Liver (tissue), 9 donors: Measurements from ENCODE around the gene NRIP2. TPM values are rescaled to one million over a fixed set of nuclear protein-coding genes. Genes with fewer than 3 reads are reported as not detected.

Experiments used
- DNase-seq: peaks from one replicate; pipeline ENCODE4 v3.0.0-alpha.2; 2017; ENCODE audit warnings: low spot score
- H3K27ac ChIP-seq, 2 donors: one replicate each; pipeline ENCODE4 v1.7.0; 2013; ENCODE audit warnings: inconsistent platforms in 2 of 2, low read length in 2 of 2, control low read depth in 1 of 2, low read depth in 1 of 2, mild to moderate bottlenecking in 1 of 2
- H3K27me3 ChIP-seq, 4 donors: one replicate each; pipeline versions ENCODE4 v1.6.1 to v1.7.0; 2013; ENCODE audit warnings: low read length in 3 of 4, inconsistent platforms in 1 of 4, mild to moderate bottlenecking in 1 of 4, moderate library complexity in 1 of 4; ENCODE audit not compliant: control insufficient read depth in 4 of 4, insufficient read depth in 4 of 4
- H3K36me3 ChIP-seq, 4 donors: one replicate each; pipeline versions ENCODE4 v1.6.1 to v1.7.0; 2013; ENCODE audit warnings: low read length in 3 of 4, mild to moderate bottlenecking in 3 of 4, low read depth in 1 of 4, moderate library complexity in 1 of 4; ENCODE audit not compliant: control insufficient read depth in 4 of 4, insufficient read depth in 3 of 4
- H3K4me1 ChIP-seq, 4 donors: one replicate each; pipeline versions ENCODE4 v1.6.1 to v1.7.0; 2013; ENCODE audit warnings: low read length in 3 of 4, mild to moderate bottlenecking in 3 of 4, moderate library complexity in 1 of 4; ENCODE audit not compliant: control insufficient read depth in 4 of 4, insufficient read depth in 4 of 4
- H3K4me3 ChIP-seq, 3 donors: one replicate each; pipeline versions ENCODE4 v1.6.1 to v1.7.0; 2013; ENCODE audit warnings: low read length in 3 of 3, control low read depth in 1 of 3, low read depth in 1 of 3, mild to moderate bottlenecking in 1 of 3
- H3K9ac ChIP-seq, 2 donors: one replicate each; pipeline ENCODE4 v1.7.0; 2013; ENCODE audit warnings: low read length in 2 of 2, mild to moderate bottlenecking in 2 of 2, moderate library complexity in 2 of 2, control low read depth in 1 of 2, low read depth in 1 of 2
- H3K9me3 ChIP-seq, 4 donors: one replicate each; pipeline versions ENCODE4 v1.6.1 to v1.7.0; 2013; ENCODE audit warnings: low read length in 3 of 4; ENCODE audit not compliant: control insufficient read depth in 4 of 4
- EGR1 ChIP-seq, 2 donors: IDR thresholded peaks; 2 replicates each; pipeline ENCODE4 v1.6.1; 2016 to 2018; ENCODE audit warnings: antibody characterized with exemption in 2 of 2, low read depth in 2 of 2
- FOXA1 ChIP-seq: IDR thresholded peaks from 2 replicates; pipeline ENCODE4 v1.6.1; 2016; ENCODE audit warnings: antibody characterized with exemption
- FOXA2 ChIP-seq: IDR thresholded peaks from 2 replicates; pipeline ENCODE4 v1.6.1; 2016; ENCODE audit warnings: antibody characterized with exemption
- GABPA ChIP-seq, 2 donors: IDR thresholded peaks in 1 of 2; conservative IDR thresholded peaks in 1 of 2; 2 replicates each; pipeline ENCODE4 v1.6.1; 2016; ENCODE audit warnings: antibody characterized with exemption in 2 of 2, mild to moderate bottlenecking in 1 of 2, moderate library complexity in 1 of 2
- HNF4A ChIP-seq, 2 donors: conservative IDR thresholded peaks; 2 replicates each; pipeline ENCODE4 v1.6.1; 2016; ENCODE audit warnings: antibody characterized with exemption in 2 of 2, mild to moderate bottlenecking in 2 of 2
- JUND ChIP-seq, 2 donors: IDR thresholded peaks; 2 replicates each; pipeline ENCODE4 v1.6.1; 2016; ENCODE audit warnings: antibody characterized with exemption in 2 of 2
- NR2F2 ChIP-seq: IDR thresholded peaks from 2 replicates; pipeline ENCODE4 v1.6.1; 2016; ENCODE audit warnings: antibody characterized with exemption
- RAD21 ChIP-seq, 2 donors: IDR thresholded peaks; 2 replicates each; pipeline ENCODE4 v1.6.1; 2016; ENCODE audit warnings: antibody characterized with exemption in 2 of 2, mild to moderate bottlenecking in 2 of 2
- RXRA ChIP-seq, 2 donors: IDR thresholded peaks; 2 replicates each; pipeline ENCODE4 v1.6.1; 2017 to 2018; ENCODE audit warnings: antibody characterized with exemption in 2 of 2, mild to moderate bottlenecking in 1 of 2
- SP1 ChIP-seq: IDR thresholded peaks from 2 replicates; pipeline ENCODE4 v1.6.1; 2018; ENCODE audit warnings: antibody characterized with exemption, mild to moderate bottlenecking
- TAF1 ChIP-seq: conservative IDR thresholded peaks from 2 replicates; pipeline ENCODE4 v1.6.1; 2016; ENCODE audit warnings: antibody characterized with exemption, mild to moderate bottlenecking
- YY1 ChIP-seq: IDR thresholded peaks from 2 replicates; pipeline ENCODE4 v1.6.1; 2016; ENCODE audit warnings: antibody characterized with exemption, mild to moderate bottlenecking
- WGBS: extraction: QIAGEN DNeasy Blood & Tissue Kit; methylation state at CpG from one replicate; pipeline ENCODE4 v1.1.7; 2013; 5-methylcytosine and 5-hydroxymethylcytosine counted together
- polyA plus RNA-seq, 2 donors: library from polyadenylated mRNA; stranded (reverse) in 1 of 2; unstranded in 1 of 2; fragments of 200-250 nt in 1 of 2; fragments of >200 nt in 1 of 2; fragmentation: Nextera tagmentation in 1 of 2; extraction: Ambion mirVana in 1 of 2; gene quantifications; one replicate each; pipeline versions ENCODE4 v1.2.1 to v1.2.3, GENCODE V29; 2013 to 2015
- total RNA-seq, 2 donors: library from RNA; depleted of rRNA; stranded (reverse); fragments of >200 nt; gene quantifications; one replicate each; pipeline ENCODE4 v1.2.3, GENCODE V29; 2014
- TF ChIP-seq, protein P1 (sequence below): IDR thresholded peaks from 2 replicates; pipeline ENCODE4 v1.6.1; 2016; ENCODE audit warnings: antibody characterized with exemption, mild to moderate bottlenecking
- TF ChIP-seq, protein P2 (sequence below): IDR thresholded peaks from 2 replicates; pipeline ENCODE4 v1.6.1; 2016; ENCODE audit warnings: antibody characterized with exemption
- TF ChIP-seq, protein P3 (sequence below): fragments of 150-350 bp; IDR thresholded peaks from 2 replicates; pipeline ENCODE4 v1.5.1; 2017; ENCODE audit warnings: improper control_type of control experiment, low read depth, low read length; ENCODE audit not compliant: missing input control
- TF ChIP-seq, protein P4 (sequence below): IDR thresholded peaks from 2 replicates; pipeline ENCODE4 v1.6.1; 2016; ENCODE audit warnings: antibody characterized with exemption
- TF ChIP-seq, protein P5 (sequence below): IDR thresholded peaks from 2 replicates; pipeline ENCODE4 v1.6.1; 2016; ENCODE audit warnings: antibody characterized with exemption
- donor health status: healthy.
- donor health status: healthy.
- donor health status: healthy.
- donor health status: healthy.
- donor health status: healthy.

The NRIP2 gene
- total and polyA plus RNA-seq, 4 donors: 0.19 to 0.46 (median 0.23) TPM

DNA sequence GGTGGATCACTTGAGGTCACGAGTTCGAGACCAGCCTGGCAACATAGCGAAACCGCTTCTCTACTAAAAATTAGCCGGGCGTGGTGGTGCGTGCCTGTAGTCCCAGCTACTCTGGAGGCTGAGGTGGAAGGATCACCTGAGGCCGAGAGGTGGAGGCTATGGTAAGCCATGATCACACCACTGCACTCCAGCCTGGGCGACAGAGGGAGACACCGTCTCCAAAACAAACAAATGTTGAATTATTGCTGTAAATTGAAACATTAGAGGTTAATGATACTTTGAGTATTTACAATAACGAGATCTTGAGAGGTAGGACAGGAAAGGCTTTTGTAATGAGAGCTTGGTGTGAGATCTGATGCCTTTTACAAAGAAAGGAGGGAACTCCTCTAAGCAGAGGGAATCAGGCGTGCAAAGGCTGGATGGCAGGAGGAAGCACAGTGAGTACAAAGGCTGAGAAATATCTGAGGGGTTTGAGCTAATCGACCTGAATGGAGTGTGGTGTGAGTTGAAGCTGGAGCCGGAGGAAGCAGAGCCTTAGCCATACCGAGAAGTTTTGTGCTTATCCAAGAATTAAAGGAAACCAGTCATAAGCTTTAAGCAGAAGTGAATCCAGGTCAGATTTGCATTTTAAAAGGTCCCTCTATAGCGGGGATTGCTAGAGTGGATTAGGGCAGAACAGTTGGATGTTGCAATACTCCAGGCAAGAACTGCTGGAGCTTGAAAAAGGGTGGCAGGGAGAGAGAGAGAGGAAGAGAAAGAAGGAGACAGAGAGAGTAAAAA is 43.3 kb upstream of the NRIP2 start (continued):
- TF ChIP-seq, protein P1, sequence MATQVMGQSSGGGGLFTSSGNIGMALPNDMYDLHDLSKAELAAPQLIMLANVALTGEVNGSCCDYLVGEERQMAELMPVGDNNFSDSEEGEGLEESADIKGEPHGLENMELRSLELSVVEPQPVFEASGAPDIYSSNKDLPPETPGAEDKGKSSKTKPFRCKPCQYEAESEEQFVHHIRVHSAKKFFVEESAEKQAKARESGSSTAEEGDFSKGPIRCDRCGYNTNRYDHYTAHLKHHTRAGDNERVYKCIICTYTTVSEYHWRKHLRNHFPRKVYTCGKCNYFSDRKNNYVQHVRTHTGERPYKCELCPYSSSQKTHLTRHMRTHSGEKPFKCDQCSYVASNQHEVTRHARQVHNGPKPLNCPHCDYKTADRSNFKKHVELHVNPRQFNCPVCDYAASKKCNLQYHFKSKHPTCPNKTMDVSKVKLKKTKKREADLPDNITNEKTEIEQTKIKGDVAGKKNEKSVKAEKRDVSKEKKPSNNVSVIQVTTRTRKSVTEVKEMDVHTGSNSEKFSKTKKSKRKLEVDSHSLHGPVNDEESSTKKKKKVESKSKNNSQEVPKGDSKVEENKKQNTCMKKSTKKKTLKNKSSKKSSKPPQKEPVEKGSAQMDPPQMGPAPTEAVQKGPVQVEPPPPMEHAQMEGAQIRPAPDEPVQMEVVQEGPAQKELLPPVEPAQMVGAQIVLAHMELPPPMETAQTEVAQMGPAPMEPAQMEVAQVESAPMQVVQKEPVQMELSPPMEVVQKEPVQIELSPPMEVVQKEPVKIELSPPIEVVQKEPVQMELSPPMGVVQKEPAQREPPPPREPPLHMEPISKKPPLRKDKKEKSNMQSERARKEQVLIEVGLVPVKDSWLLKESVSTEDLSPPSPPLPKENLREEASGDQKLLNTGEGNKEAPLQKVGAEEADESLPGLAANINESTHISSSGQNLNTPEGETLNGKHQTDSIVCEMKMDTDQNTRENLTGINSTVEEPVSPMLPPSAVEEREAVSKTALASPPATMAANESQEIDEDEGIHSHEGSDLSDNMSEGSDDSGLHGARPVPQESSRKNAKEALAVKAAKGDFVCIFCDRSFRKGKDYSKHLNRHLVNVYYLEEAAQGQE: no peak
- TF ChIP-seq HNF4A (conservative IDR thresholded peaks at IDR 0.05): no peak
- TF ChIP-seq TAF1: no peak
- no peak for TF ChIP-seq NR2F2
- TF ChIP-seq GABPA (IDR thresholded peaks at IDR 0.05 in 1 of 2, conservative IDR thresholded peaks at IDR 0.05 in 1 of 2): no peak
- TF ChIP-seq FOXA2: no peak

DNA sequence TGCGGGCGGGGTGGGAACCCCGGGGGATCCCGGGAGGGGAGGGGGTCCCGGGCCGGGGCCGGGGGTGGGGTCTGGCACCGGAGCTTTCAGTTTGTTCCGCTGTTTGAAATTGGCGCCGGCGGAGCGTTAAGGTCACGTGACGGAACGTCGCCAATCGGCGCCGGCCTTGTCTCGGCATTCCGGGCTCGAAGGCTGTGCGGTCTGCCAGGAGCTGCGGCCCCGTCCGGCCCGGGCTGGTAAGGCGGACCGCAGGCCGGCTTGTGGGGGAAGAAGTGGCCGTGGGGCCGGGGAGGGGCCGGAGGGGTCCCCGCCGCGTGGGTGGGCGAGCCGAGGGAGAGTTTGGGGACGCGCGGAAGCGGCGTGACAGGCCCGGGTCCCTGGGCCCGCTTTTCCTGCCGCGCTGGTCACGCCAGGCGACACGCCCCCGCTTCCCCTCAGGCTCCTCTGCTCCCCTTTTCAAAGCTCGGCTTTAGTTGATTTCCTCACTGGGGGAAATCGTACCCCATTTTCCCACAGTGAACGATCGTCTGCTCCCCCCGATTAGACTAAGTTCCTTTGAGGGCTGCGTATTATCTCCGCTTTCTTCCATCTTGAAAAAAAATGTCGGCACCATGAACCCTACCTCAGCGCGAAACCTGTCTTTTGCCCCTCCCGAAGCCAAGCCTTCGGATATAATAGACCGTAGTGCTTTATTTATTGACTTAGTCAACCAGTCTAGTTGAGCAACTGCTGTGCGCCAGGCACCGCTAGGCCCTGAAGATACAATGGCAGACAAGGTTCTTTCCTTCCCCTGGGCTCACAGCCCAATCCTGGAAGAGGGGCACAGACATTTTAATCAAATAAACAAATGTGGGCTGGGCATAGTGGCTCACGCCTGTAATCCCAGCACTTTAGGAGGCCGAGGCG is 42.5 kb upstream of the NRIP2 start, which contains the start of the genes FOXM1 and RHNO1:
FOXM1 (minus strand) TSS at position 128 of the 906 bp plus-strand sequence. CDS start 2,696 bp downstream, outside the sequence.
RHNO1 (plus strand) TSS at position 177 of the 906 bp plus-strand sequence. CDS start 8,144 bp downstream, outside the sequence.
- WGBS: 1% methylated on average over 70 of the region's 70 CpGs
- Histone ChIP-seq H3K27ac (peak within 1 kb of the TSS; percentile 69 to 92), H3K9ac (peak within 1 kb of the TSS; percentile 31 to 96), H3K4me3 (peak within 1 kb of the TSS; percentile 57 to 98 (median 95)), H3K27me3 (no peaks in the 10 kb centered on the region), H3K9me3 (no peaks in the 10 kb centered on the region), H3K4me1 (peaks cover 3 to 17% (median 12%) of the 10 kb centered on the region in 4 donors), H3K36me3 (no peaks in the 10 kb centered on the region)
- DNase-seq: peak; percentile 92
- TF ChIP-seq FOXA1 (no peak), JUND (IDR thresholded peaks at IDR 0.05) (no peak), YY1 (peak; percentile 96)

DNA sequence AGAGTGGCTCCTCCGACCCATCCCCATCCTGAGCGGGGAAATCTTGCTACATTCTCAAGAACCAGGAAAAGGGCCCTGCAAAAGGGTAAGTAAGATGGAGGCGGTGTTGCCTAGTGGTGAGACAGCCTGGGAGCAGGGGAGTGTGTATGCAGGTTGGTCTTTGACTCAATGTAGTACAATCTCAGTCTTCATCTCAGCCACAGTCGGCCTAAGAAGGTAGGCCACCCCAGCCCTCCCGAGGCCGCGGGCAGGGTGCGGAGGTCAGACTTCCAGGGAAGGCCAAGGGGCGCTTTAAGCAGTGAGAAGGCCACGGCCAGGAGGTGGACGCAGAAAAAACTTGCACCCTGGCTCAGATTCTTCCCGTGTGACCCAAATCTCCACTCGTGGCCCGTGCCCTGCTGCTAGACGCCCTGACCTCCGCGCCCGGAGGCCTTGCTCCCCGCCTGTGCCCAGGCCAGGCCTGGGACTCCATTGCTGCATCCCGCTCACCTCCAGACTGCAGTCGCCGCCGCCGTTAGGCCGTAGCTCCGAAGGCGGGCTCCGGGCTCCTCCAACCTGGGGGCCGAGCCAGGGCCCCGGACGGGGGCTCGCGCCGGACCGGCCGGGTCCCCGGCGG is 41.7 kb upstream of the NRIP2 start:
- WGBS: 9% methylated on average over 38 of the region's 38 CpGs

More for the DNA sequence above, 41.7 kb upstream of the NRIP2 start:
- Histone ChIP-seq H3K9me3 (no peaks in the 10 kb centered on the region), H3K9ac (no peak overlapping the region), H3K4me1 (peaks cover 3 to 17% (median 12%) of the 10 kb centered on the region in 4 donors), H3K4me3 (peak overlapping the region; percentile 49 to 95 (median 74)), H3K27me3 (no peaks in the 10 kb centered on the region), H3K27ac (peak overlapping the region in 1 of 2 donors; percentile 92), H3K36me3 (no peaks in the 10 kb centered on the region)
- TF ChIP-seq, protein P2, sequence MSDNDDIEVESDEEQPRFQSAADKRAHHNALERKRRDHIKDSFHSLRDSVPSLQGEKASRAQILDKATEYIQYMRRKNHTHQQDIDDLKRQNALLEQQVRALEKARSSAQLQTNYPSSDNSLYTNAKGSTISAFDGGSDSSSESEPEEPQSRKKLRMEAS: no peak
- TF ChIP-seq HNF4A (conservative IDR thresholded peaks at IDR 0.05) (no peak), SP1 (no peak), JUND (IDR thresholded peaks at IDR 0.05) (no peak), EGR1 (IDR thresholded peaks at IDR 0.05; ENCODE audit: low read depth in 2 of 2) (no peak), FOXA2 (no peak), TAF1 (no peak), FOXA1 (no peak), GABPA (IDR thresholded peaks at IDR 0.05 in 1 of 2, conservative IDR thresholded peaks at IDR 0.05 in 1 of 2) (no peak), NR2F2 (no peak), YY1 (no peak), RXRA (IDR thresholded peaks at IDR 0.05) (no peak), RAD21 (IDR thresholded peaks at IDR 0.05) (no peak)
- TF ChIP-seq, protein P3, sequence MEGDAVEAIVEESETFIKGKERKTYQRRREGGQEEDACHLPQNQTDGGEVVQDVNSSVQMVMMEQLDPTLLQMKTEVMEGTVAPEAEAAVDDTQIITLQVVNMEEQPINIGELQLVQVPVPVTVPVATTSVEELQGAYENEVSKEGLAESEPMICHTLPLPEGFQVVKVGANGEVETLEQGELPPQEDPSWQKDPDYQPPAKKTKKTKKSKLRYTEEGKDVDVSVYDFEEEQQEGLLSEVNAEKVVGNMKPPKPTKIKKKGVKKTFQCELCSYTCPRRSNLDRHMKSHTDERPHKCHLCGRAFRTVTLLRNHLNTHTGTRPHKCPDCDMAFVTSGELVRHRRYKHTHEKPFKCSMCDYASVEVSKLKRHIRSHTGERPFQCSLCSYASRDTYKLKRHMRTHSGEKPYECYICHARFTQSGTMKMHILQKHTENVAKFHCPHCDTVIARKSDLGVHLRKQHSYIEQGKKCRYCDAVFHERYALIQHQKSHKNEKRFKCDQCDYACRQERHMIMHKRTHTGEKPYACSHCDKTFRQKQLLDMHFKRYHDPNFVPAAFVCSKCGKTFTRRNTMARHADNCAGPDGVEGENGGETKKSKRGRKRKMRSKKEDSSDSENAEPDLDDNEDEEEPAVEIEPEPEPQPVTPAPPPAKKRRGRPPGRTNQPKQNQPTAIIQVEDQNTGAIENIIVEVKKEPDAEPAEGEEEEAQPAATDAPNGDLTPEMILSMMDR: no peak
- TF ChIP-seq, protein P4, sequence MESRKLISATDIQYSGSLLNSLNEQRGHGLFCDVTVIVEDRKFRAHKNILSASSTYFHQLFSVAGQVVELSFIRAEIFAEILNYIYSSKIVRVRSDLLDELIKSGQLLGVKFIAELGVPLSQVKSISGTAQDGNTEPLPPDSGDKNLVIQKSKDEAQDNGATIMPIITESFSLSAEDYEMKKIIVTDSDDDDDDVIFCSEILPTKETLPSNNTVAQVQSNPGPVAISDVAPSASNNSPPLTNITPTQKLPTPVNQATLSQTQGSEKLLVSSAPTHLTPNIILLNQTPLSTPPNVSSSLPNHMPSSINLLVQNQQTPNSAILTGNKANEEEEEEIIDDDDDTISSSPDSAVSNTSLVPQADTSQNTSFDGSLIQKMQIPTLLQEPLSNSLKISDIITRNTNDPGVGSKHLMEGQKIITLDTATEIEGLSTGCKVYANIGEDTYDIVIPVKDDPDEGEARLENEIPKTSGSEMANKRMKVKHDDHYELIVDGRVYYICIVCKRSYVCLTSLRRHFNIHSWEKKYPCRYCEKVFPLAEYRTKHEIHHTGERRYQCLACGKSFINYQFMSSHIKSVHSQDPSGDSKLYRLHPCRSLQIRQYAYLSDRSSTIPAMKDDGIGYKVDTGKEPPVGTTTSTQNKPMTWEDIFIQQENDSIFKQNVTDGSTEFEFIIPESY: no peak
- TF ChIP-seq, protein P5, sequence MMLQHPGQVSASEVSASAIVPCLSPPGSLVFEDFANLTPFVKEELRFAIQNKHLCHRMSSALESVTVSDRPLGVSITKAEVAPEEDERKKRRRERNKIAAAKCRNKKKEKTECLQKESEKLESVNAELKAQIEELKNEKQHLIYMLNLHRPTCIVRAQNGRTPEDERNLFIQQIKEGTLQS: no peak
- DNase-seq: peak; percentile 53
